GM13977 (cell line): ENCODE data around the gene FHIP1B.

Experiments
- DNase-seq: peaks from one replicate; pipeline ENCODE4 v3.0.0; 2012; ENCODE audit warnings: low spot score
- in situ Hi-C: fragments of 300-500 bp; cut with MboI; formaldehyde crosslinking; loops from one replicate; pipeline ENCODE4 v1.12.0; 2022; ENCODE audit warnings: low sequenced_read_pairs, low pct_unique_long_range_greater_than_20kb, mixed read lengths, inconsistent platforms; ENCODE audit not compliant: unreplicated experiment
- TF ChIP-seq, protein P1 (sequence below): IDR thresholded peaks from 2 replicates; pipeline ENCODE4 v1.5.1; 2012; ENCODE audit warnings: mild to moderate bottlenecking, control low read depth; ENCODE audit not compliant: insufficient read depth; ENCODE audit errors: extremely low read depth, missing control alignments

The FHIP1B gene

DNA sequence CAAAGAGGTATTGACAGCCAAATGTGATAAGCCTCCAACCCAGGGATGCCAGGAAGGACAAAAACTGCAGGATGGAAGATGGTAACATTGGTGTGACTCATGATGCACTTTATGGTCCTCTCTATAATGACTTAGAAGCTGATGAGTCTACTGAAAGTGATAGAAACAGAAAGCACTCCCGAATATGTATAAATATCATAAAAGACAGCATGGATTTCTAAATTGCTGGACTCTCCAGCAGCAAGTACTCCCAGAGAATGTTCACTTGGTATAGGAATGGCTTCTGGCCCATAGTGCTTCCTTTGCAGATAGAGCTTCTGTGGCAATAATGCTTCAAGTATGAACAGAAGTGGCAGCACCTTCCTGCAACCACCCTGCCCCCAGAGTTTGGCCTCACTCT is 64.2 kb downstream of the FHIP1B start, which contains the start of gene OR52B2:
Gene OR52B2, minus strand, starts transcription at position 101 of the 400 bp plus-strand sequence. Its CDS starts 0 bp downstream, at position 101.
- in situ Hi-C loops: no loop called here
- TF ChIP-seq, protein P1, sequence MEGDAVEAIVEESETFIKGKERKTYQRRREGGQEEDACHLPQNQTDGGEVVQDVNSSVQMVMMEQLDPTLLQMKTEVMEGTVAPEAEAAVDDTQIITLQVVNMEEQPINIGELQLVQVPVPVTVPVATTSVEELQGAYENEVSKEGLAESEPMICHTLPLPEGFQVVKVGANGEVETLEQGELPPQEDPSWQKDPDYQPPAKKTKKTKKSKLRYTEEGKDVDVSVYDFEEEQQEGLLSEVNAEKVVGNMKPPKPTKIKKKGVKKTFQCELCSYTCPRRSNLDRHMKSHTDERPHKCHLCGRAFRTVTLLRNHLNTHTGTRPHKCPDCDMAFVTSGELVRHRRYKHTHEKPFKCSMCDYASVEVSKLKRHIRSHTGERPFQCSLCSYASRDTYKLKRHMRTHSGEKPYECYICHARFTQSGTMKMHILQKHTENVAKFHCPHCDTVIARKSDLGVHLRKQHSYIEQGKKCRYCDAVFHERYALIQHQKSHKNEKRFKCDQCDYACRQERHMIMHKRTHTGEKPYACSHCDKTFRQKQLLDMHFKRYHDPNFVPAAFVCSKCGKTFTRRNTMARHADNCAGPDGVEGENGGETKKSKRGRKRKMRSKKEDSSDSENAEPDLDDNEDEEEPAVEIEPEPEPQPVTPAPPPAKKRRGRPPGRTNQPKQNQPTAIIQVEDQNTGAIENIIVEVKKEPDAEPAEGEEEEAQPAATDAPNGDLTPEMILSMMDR: no peak
- no peak for DNase-seq
